ENCODE results near the gene DMD. TPM values are rescaled to one million over a fixed set of nuclear protein-coding genes. Genes with fewer than 3 reads are reported as not detected.

DMD gene
- total RNA-seq, 3 donors from 2014 or later: 11.2 to 140 (median 12.6) TPM

GRCh38 chrX:32139476-32139875, 1071.9 kb downstream of the DMD start:
- peak; percentile 81 for ATAC-seq
- Histone ChIP-seq H3K36me3 (ENCODE audit: low read depth) (no peaks in the 10 kb centered on the region), H3K9me3 (no peaks in the 10 kb centered on the region), H3K4me3 (no peak overlapping the region), H3K4me1 (ENCODE audit: low read depth) (no peaks in the 10 kb centered on the region)
- no peak for DNase-seq
- TF ChIP-seq CTCF (IDR thresholded peaks at IDR 0.05): no peak
- intact Hi-C loops (cut with DNase I, micrococcal nuclease): no loop called here

GRCh38 chrX:32137525-32137924, 1073.8 kb downstream of the DMD start:
- H3K4me3 ChIP-seq: no peak overlapping the region
- intact Hi-C loops (cut with DNase I, micrococcal nuclease): no loop called here
- no peaks in the 10 kb centered on the region for H3K36me3 ChIP-seq (ENCODE audit: low read depth)
- TF ChIP-seq CTCF (IDR thresholded peaks at IDR 0.05): no peak
- DNase-seq: peak in 1 of 3 donors; percentile 35
- no peaks in the 10 kb centered on the region for H3K4me1 ChIP-seq (ENCODE audit: low read depth)
- no peaks in the 10 kb centered on the region for H3K9me3 ChIP-seq
- no peak for ATAC-seq

- Histone ChIP-seq H3K4me1 (ENCODE audit: low read depth) (no peaks in the 10 kb centered on the region), H3K36me3 (ENCODE audit: low read depth) (no peaks in the 10 kb centered on the region), H3K4me3 (no peak overlapping the region), H3K9me3 (no peaks in the 10 kb centered on the region)
- no peak for DNase-seq
- no peak for TF ChIP-seq CTCF (IDR thresholded peaks at IDR 0.05)
- ATAC-seq: no peak
- intact Hi-C loops (cut with DNase I, micrococcal nuclease): no loop called here
Observed at GRCh38 chrX:32126997-32127396, 1084.4 kb downstream of the DMD start.

- Histone ChIP-seq H3K36me3 (ENCODE audit: low read depth) (no peaks in the 10 kb centered on the region), H3K4me3 (no peak overlapping the region), H3K4me1 (ENCODE audit: low read depth) (no peaks in the 10 kb centered on the region), H3K9me3 (no peaks in the 10 kb centered on the region)
- no peak for DNase-seq
- no peak for ATAC-seq
- intact Hi-C loops (cut with DNase I, micrococcal nuclease): no loop called here
- no peak for TF ChIP-seq CTCF (IDR thresholded peaks at IDR 0.05)
Observed at GRCh38 chrX:32118832-32119231, 1092.5 kb downstream of the DMD start.

GRCh38 chrX:32116047-32116446, 1095.3 kb downstream of the DMD start:
- no peak for TF ChIP-seq CTCF (IDR thresholded peaks at IDR 0.05)
- DNase-seq (no peak), ATAC-seq (no peak)
- H3K36me3 ChIP-seq (ENCODE audit: low read depth): no peaks in the 10 kb centered on the region
- no peaks in the 10 kb centered on the region for H3K9me3 ChIP-seq
- H3K4me1 ChIP-seq (ENCODE audit: low read depth): no peaks in the 10 kb centered on the region
- no peak overlapping the region for H3K4me3 ChIP-seq
- intact Hi-C loops (cut with DNase I, micrococcal nuclease): no loop called here

- DNase-seq (no peak), ATAC-seq (no peak)
- TF ChIP-seq CTCF (IDR thresholded peaks at IDR 0.05): no peak
- intact Hi-C loops (cut with DNase I, micrococcal nuclease): no loop called here
- Histone ChIP-seq H3K36me3 (ENCODE audit: low read depth) (no peaks in the 10 kb centered on the region), H3K4me1 (ENCODE audit: low read depth) (no peaks in the 10 kb centered on the region), H3K9me3 (no peaks in the 10 kb centered on the region), H3K4me3 (no peak overlapping the region)
Observed at GRCh38 chrX:32087663-32088062, 1123.7 kb downstream of the DMD start.
